ENCODE measurements around the gene C16orf54.
"Not testable (repeated sequence)": the region's sequence is repeated elsewhere in the genome, so short reads cannot be mapped to it uniquely, and the experiment has no call there.

Gene C16orf54

GRCh38 chr16:29766571-29766970, 20.8 kb upstream of the C16orf54 start:
- no peak overlapping the region for H3K27ac ChIP-seq (ENCODE audit: low read depth, low read length)
- peaks cover 4% of the 10 kb centered on the region; the same call in 1 of the 2 replicates for H3K4me1 ChIP-seq (ENCODE audit: control insufficient read depth, insufficient read depth, low read length)
- H3K27me3 ChIP-seq (ENCODE audit: control insufficient read depth, insufficient read depth, low read length), result no peaks in the 10 kb centered on the region
- no peak overlapping the region for H3K4me3 ChIP-seq (ENCODE audit: low read depth, low read length)
- no peaks in the 10 kb centered on the region for H3K9me3 ChIP-seq (ENCODE audit: control insufficient read depth, insufficient read depth, low read depth, low read length)
- H3K9ac ChIP-seq (ENCODE audit: low read length), result no peak overlapping the region
- no peaks in the 10 kb centered on the region for H3K36me3 ChIP-seq (ENCODE audit: control insufficient read depth, insufficient read depth, low read length)

- no peak overlapping the region for H3K27ac ChIP-seq (ENCODE audit: low read depth, low read length)
- H3K27me3 ChIP-seq (ENCODE audit: control insufficient read depth, insufficient read depth, low read length), result no peaks in the 10 kb centered on the region
- H3K9me3 ChIP-seq (ENCODE audit: control insufficient read depth, insufficient read depth, low read depth, low read length), result no peaks in the 10 kb centered on the region
- no peaks in the 10 kb centered on the region for H3K36me3 ChIP-seq (ENCODE audit: control insufficient read depth, insufficient read depth, low read length)
- peaks cover 4% of the 10 kb centered on the region; the same call in 1 of the 2 replicates for H3K4me1 ChIP-seq (ENCODE audit: control insufficient read depth, insufficient read depth, low read length)
- H3K9ac ChIP-seq (ENCODE audit: low read length), result no peak overlapping the region
- no peak overlapping the region for H3K4me3 ChIP-seq (ENCODE audit: low read depth, low read length)
Measured at GRCh38 chr16:29765167-29766032, 19.6 kb upstream of the C16orf54 start.

GRCh38 chr16:29763326-29763725, 17.5 kb upstream of the C16orf54 start:
- H3K27ac ChIP-seq (ENCODE audit: low read depth, low read length), result no peak overlapping the region
- no peak overlapping the region for H3K4me3 ChIP-seq (ENCODE audit: low read depth, low read length)
- H3K36me3 ChIP-seq (ENCODE audit: control insufficient read depth, insufficient read depth, low read length), result no peaks in the 10 kb centered on the region
- no peak overlapping the region for H3K9ac ChIP-seq (ENCODE audit: low read length)
- H3K4me1 ChIP-seq (ENCODE audit: control insufficient read depth, insufficient read depth, low read length), result peaks cover 4% of the 10 kb centered on the region; the same call in 1 of the 2 replicates
- no peaks in the 10 kb centered on the region for H3K27me3 ChIP-seq (ENCODE audit: control insufficient read depth, insufficient read depth, low read length)
- H3K9me3 ChIP-seq (ENCODE audit: control insufficient read depth, insufficient read depth, low read depth, low read length), result no peaks in the 10 kb centered on the region

GRCh38 chr16:29761882-29762281, 16.1 kb upstream of the C16orf54 start:
- H3K27me3 ChIP-seq (ENCODE audit: control insufficient read depth, insufficient read depth, low read length), result no peaks in the 10 kb centered on the region
- no peak overlapping the region for H3K9ac ChIP-seq (ENCODE audit: low read length)
- no peak overlapping the region for H3K27ac ChIP-seq (ENCODE audit: low read depth, low read length)
- no peaks in the 10 kb centered on the region for H3K36me3 ChIP-seq (ENCODE audit: control insufficient read depth, insufficient read depth, low read length)
- H3K9me3 ChIP-seq (ENCODE audit: control insufficient read depth, insufficient read depth, low read depth, low read length), result no peaks in the 10 kb centered on the region
- H3K4me1 ChIP-seq (ENCODE audit: control insufficient read depth, insufficient read depth, low read length), result peaks cover 4% of the 10 kb centered on the region; the same call in 1 of the 2 replicates
- H3K4me3 ChIP-seq (ENCODE audit: low read depth, low read length), result no peak overlapping the region

- H3K27me3 ChIP-seq (ENCODE audit: control insufficient read depth, insufficient read depth, low read length); H3K9ac ChIP-seq (ENCODE audit: low read length); H3K4me1 ChIP-seq (ENCODE audit: control insufficient read depth, insufficient read depth, low read length); H3K36me3 ChIP-seq (ENCODE audit: control insufficient read depth, insufficient read depth, low read length); H3K27ac ChIP-seq (ENCODE audit: low read depth, low read length); H3K4me3 ChIP-seq (ENCODE audit: low read depth, low read length); H3K9me3 ChIP-seq (ENCODE audit: control insufficient read depth, insufficient read depth, low read depth, low read length): not testable (repeated sequence)
Measured at GRCh38 chr16:29761280-29761651, 15.5 kb upstream of the C16orf54 start.

GRCh38 chr16:29760567-29761279, 14.9 kb upstream of the C16orf54 start:
- no peak overlapping the region for H3K4me3 ChIP-seq (ENCODE audit: low read depth, low read length)
- H3K4me1 ChIP-seq (ENCODE audit: control insufficient read depth, insufficient read depth, low read length), result peaks cover 4% of the 10 kb centered on the region; the same call in 1 of the 2 replicates
- H3K36me3 ChIP-seq (ENCODE audit: control insufficient read depth, insufficient read depth, low read length), result no peaks in the 10 kb centered on the region
- no peaks in the 10 kb centered on the region for H3K9me3 ChIP-seq (ENCODE audit: control insufficient read depth, insufficient read depth, low read depth, low read length)
- H3K27me3 ChIP-seq (ENCODE audit: control insufficient read depth, insufficient read depth, low read length), result no peaks in the 10 kb centered on the region
- no peak overlapping the region for H3K27ac ChIP-seq (ENCODE audit: low read depth, low read length)
- H3K9ac ChIP-seq (ENCODE audit: low read length), result no peak overlapping the region

GRCh38 chr16:29757950-29758466, 12.2 kb upstream of the C16orf54 start:
- H3K36me3 ChIP-seq (ENCODE audit: control insufficient read depth, insufficient read depth, low read length), result no peaks in the 10 kb centered on the region
- H3K9ac ChIP-seq (ENCODE audit: low read length), result no peak overlapping the region
- H3K4me1 ChIP-seq (ENCODE audit: control insufficient read depth, insufficient read depth, low read length), result peaks cover 4% of the 10 kb centered on the region; the same call in 1 of the 2 replicates
- no peaks in the 10 kb centered on the region for H3K27me3 ChIP-seq (ENCODE audit: control insufficient read depth, insufficient read depth, low read length)
- no peaks in the 10 kb centered on the region for H3K9me3 ChIP-seq (ENCODE audit: control insufficient read depth, insufficient read depth, low read depth, low read length)
- no peak overlapping the region for H3K4me3 ChIP-seq (ENCODE audit: low read depth, low read length)
- H3K27ac ChIP-seq (ENCODE audit: low read depth, low read length), result 0 out of 2 replicates have a peak overlapping the region, but pooled peaks have one; percentile 33

GRCh38 chr16:29757086-29757485, 11.3 kb upstream of the C16orf54 start:
- not testable (repeated sequence) for H3K27me3 ChIP-seq (ENCODE audit: control insufficient read depth, insufficient read depth, low read length); H3K9me3 ChIP-seq (ENCODE audit: control insufficient read depth, insufficient read depth, low read depth, low read length); H3K36me3 ChIP-seq (ENCODE audit: control insufficient read depth, insufficient read depth, low read length); H3K4me1 ChIP-seq (ENCODE audit: control insufficient read depth, insufficient read depth, low read length); H3K27ac ChIP-seq (ENCODE audit: low read depth, low read length); H3K4me3 ChIP-seq (ENCODE audit: low read depth, low read length); H3K9ac ChIP-seq (ENCODE audit: low read length)

- H3K4me1 ChIP-seq (ENCODE audit: control insufficient read depth, insufficient read depth, low read length), result no peaks in the 10 kb centered on the region
- H3K9me3 ChIP-seq (ENCODE audit: control insufficient read depth, insufficient read depth, low read depth, low read length), result no peaks in the 10 kb centered on the region
- no peak overlapping the region for H3K9ac ChIP-seq (ENCODE audit: low read length)
Measured at GRCh38 chr16:29756654-29757053, 10.9 kb upstream of the C16orf54 start.

GRCh38 chr16:29753516-29753915, 7.7 kb upstream of the C16orf54 start:
- Histone ChIP-seq H3K27me3 (ENCODE audit: control insufficient read depth, insufficient read depth, low read length) (no peaks in the 10 kb centered on the region), H3K27ac (ENCODE audit: low read depth, low read length) (no peak overlapping the region), H3K4me3 (ENCODE audit: low read depth, low read length) (no peak overlapping the region), H3K9ac (ENCODE audit: low read length) (no peak overlapping the region), H3K4me1 (ENCODE audit: control insufficient read depth, insufficient read depth, low read length) (no peaks in the 10 kb centered on the region), H3K9me3 (ENCODE audit: control insufficient read depth, insufficient read depth, low read depth, low read length) (peaks cover 3% of the 10 kb centered on the region; the same call in 1 of the 2 replicates), H3K36me3 (ENCODE audit: control insufficient read depth, insufficient read depth, low read length) (0 out of 2 replicates have a peak, but pooled peaks cover 3% of the 10 kb centered on the region)

More at GRCh38 chr16:29756654-29757053, 10.9 kb upstream of the C16orf54 start:
- no peaks in the 10 kb centered on the region for H3K27me3 ChIP-seq (ENCODE audit: control insufficient read depth, insufficient read depth, low read length)
- H3K27ac ChIP-seq (ENCODE audit: low read depth, low read length), result no peak overlapping the region
- no peaks in the 10 kb centered on the region for H3K36me3 ChIP-seq (ENCODE audit: control insufficient read depth, insufficient read depth, low read length)
- no peak overlapping the region for H3K4me3 ChIP-seq (ENCODE audit: low read depth, low read length)

GRCh38 chr16:29748760-29749149, 3.0 kb upstream of the C16orf54 start:
- not testable (repeated sequence) for H3K4me3 ChIP-seq (ENCODE audit: low read depth, low read length); H3K4me1 ChIP-seq (ENCODE audit: control insufficient read depth, insufficient read depth, low read length); H3K9ac ChIP-seq (ENCODE audit: low read length); H3K36me3 ChIP-seq (ENCODE audit: control insufficient read depth, insufficient read depth, low read length); H3K27ac ChIP-seq (ENCODE audit: low read depth, low read length); H3K27me3 ChIP-seq (ENCODE audit: control insufficient read depth, insufficient read depth, low read length)
- H3K9me3 ChIP-seq (ENCODE audit: control insufficient read depth, insufficient read depth, low read depth, low read length), result peaks cover 14% of the 10 kb centered on the region
